Ishikawa (cell line): ENCODE data around the gene BICRA.

Source experiments
- CEBPB ChIP-seq: IDR thresholded peaks from 2 replicates; pipeline ENCODE4 v1.6.1; 2012
- EP300 ChIP-seq: IDR thresholded peaks from 2 replicates; pipeline ENCODE4 v1.6.1; 2012; ENCODE audit warnings: borderline replicate concordance
- FOXM1 ChIP-seq: IDR thresholded peaks from 2 replicates; pipeline ENCODE4 v1.6.1; 2012; ENCODE audit warnings: low read depth, borderline replicate concordance
- NFIC ChIP-seq: IDR thresholded peaks from 2 replicates; pipeline ENCODE4 v1.6.1; 2012
- TAF1 ChIP-seq: IDR thresholded peaks from 2 replicates; pipeline ENCODE4 v1.6.1; 2012; ENCODE audit warnings: low read depth, mild to moderate bottlenecking
- TCF12 ChIP-seq: IDR thresholded peaks from 2 replicates; pipeline ENCODE4 v1.6.1; 2012; ENCODE audit warnings: low read depth
- TEAD4 ChIP-seq: IDR thresholded peaks from 2 replicates; pipeline ENCODE4 v1.6.1; 2012
- TF ChIP-seq, protein P1 (sequence below): IDR thresholded peaks from 2 replicates; pipeline ENCODE4 v1.6.1; 2012

DNA sequence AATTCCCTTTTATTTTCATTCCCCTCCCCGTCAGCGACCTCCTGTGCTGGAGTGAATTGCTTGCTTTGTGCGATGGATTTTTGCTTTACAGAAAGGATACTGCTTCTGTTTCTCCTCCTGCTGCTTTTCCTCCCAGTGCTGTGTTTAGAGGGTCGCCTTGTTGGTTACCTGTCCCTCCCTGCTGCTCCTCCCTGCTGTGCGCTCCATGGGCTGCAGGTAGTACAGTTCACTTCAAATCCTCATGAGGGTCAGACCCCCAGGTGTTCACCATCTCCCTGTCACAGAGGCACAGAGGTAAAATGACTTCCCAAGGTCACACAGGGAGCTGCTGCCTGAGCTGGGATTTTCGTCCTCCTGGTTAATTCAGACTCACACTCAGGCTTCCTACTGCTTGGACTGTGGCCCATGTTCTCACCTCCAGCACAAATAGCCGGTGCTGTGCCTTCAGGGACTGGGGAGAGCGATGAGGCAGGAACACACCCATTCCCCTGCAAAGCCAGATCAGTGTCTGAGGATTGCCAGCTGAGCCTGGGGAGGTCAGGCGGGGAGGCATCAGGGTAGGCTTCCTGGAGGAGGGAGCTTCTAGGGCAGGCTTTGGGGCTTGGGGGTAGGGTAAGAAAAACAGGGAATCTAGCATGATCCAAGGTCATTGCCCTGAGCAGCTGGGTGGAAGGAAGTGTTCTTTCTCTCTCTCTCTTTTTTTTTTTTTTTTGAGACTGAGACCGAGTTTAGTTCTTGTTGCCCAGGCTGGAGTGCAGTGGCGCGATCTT lies 14.4 kb downstream of the BICRA start:
- no peak for TF ChIP-seq NFIC
- no peak for TF ChIP-seq TEAD4
- TF ChIP-seq EP300, result no peak
- no peak for TF ChIP-seq TCF12
- TF ChIP-seq FOXM1, result no peak
- no peak for TF ChIP-seq CEBPB
- no peak for TF ChIP-seq TAF1
- TF ChIP-seq, protein P1, sequence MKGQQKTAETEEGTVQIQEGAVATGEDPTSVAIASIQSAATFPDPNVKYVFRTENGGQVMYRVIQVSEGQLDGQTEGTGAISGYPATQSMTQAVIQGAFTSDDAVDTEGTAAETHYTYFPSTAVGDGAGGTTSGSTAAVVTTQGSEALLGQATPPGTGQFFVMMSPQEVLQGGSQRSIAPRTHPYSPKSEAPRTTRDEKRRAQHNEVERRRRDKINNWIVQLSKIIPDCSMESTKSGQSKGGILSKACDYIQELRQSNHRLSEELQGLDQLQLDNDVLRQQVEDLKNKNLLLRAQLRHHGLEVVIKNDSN, result no peak
